IPS DF 6.9 (cell line): Measurements from ENCODE around the gene LRRC37A3.
"Not testable (repeated sequence)": the region's sequence is repeated elsewhere in the genome, so short reads cannot be mapped to it uniquely, and the experiment has no call there.

Experiments
- DNase-seq: peaks from one replicate; pipeline ENCODE4 v3.0.0-alpha.2; 2013; ENCODE audit warnings: low read depth, low spot score
- H3K27ac ChIP-seq: one replicate; pipeline ENCODE4 v1.5.1; 2013; ENCODE audit warnings: low read length, control low read depth
- H3K27me3 ChIP-seq: 2 replicates; pipeline ENCODE4 v1.6.1; 2013; ENCODE audit warnings: mild to moderate bottlenecking, low read length; ENCODE audit not compliant: control insufficient read depth, insufficient read depth
- H3K36me3 ChIP-seq: 2 replicates; pipeline ENCODE4 v1.6.1; 2013; ENCODE audit warnings: low read length; ENCODE audit not compliant: control insufficient read depth, insufficient read depth
- H3K4me1 ChIP-seq: 2 replicates; pipeline ENCODE4 v1.6.1; 2013; ENCODE audit warnings: low read length; ENCODE audit not compliant: control insufficient read depth, insufficient read depth
- H3K4me3 ChIP-seq: 2 replicates; pipeline ENCODE4 v1.5.1; 2013; ENCODE audit warnings: mild to moderate bottlenecking, low read length
- H3K9me3 ChIP-seq: 2 replicates; pipeline ENCODE4 v1.6.1; 2013; ENCODE audit warnings: low read length, inconsistent platforms; ENCODE audit not compliant: control insufficient read depth, insufficient read depth
- WGBS: extraction: QIAGEN DNeasy Blood & Tissue Kit; methylation state at CpG from one replicate; pipeline ENCODE4 v1.1.7; 2013; ENCODE audit warnings: mixed read lengths, missing lambda C conversion rate; ENCODE audit not compliant: insufficient read length, insufficient coverage; 5-methylcytosine and 5-hydroxymethylcytosine counted together

LRRC37A3 gene

GRCh38 chr17:64941045-64941444, 21.8 kb upstream of the LRRC37A3 start:
- Histone ChIP-seq H3K36me3 (no peaks in the 10 kb centered on the region), H3K27ac (no peak overlapping the region)

GRCh38 chr17:64940055-64940454, 20.8 kb upstream of the LRRC37A3 start:
- H3K27ac ChIP-seq, result no peak overlapping the region
- no peaks in the 10 kb centered on the region for H3K27me3 ChIP-seq
- H3K9me3 ChIP-seq, result no peaks in the 10 kb centered on the region
- DNase-seq, result no peak
- no peak overlapping the region for H3K4me3 ChIP-seq
- no CpG with 5 or more reads among the region's 4 CpGs for WGBS
- H3K36me3 ChIP-seq, result no peaks in the 10 kb centered on the region
- no peaks in the 10 kb centered on the region for H3K4me1 ChIP-seq

More at GRCh38 chr17:64941045-64941444, 21.8 kb upstream of the LRRC37A3 start:
- H3K4me1 ChIP-seq, result no peaks in the 10 kb centered on the region
- no CpG with 5 or more reads among the region's 3 CpGs for WGBS
- H3K4me3 ChIP-seq, result no peak overlapping the region
- DNase-seq, result no peak
- no peaks in the 10 kb centered on the region for H3K9me3 ChIP-seq
- H3K27me3 ChIP-seq, result no peaks in the 10 kb centered on the region

- Histone ChIP-seq H3K4me1 (no peaks in the 10 kb centered on the region), H3K4me3 (no peak overlapping the region), H3K36me3 (no peaks in the 10 kb centered on the region), H3K9me3 (no peaks in the 10 kb centered on the region), H3K27me3 (no peaks in the 10 kb centered on the region), H3K27ac (no peak overlapping the region)
- no CpG with 5 or more reads among the region's 11 CpGs for WGBS
- DNase-seq, result no peak
These were observed 19.7 kb upstream of the LRRC37A3 start for GRCh38 chr17:64938925-64939474.

- Histone ChIP-seq H3K9me3 (no peaks in the 10 kb centered on the region), H3K4me3 (no peak overlapping the region), H3K4me1 (no peaks in the 10 kb centered on the region), H3K27me3 (no peaks in the 10 kb centered on the region), H3K36me3 (no peaks in the 10 kb centered on the region), H3K27ac (no peak overlapping the region)
- no peak for DNase-seq
These were observed 19.0 kb upstream of the LRRC37A3 start for GRCh38 chr17:64938290-64938689.

- DNase-seq, result no peak
- Histone ChIP-seq H3K27me3 (no peaks in the 10 kb centered on the region), H3K27ac (no peak overlapping the region), H3K36me3 (no peaks in the 10 kb centered on the region), H3K9me3 (no peaks in the 10 kb centered on the region), H3K4me1 (no peaks in the 10 kb centered on the region), H3K4me3 (no peak overlapping the region)
- no CpG with 5 or more reads among the region's 10 CpGs for WGBS
These were observed 16.8 kb upstream of the LRRC37A3 start for GRCh38 chr17:64936117-64936516.

- DNase-seq, H3K27ac ChIP-seq, H3K27me3 ChIP-seq, H3K4me1 ChIP-seq, H3K4me3 ChIP-seq, H3K9me3 ChIP-seq, H3K36me3 ChIP-seq: not testable (repeated sequence)
- WGBS, result no CpG with 5 or more reads among the region's 6 CpGs
These were observed 15.1 kb upstream of the LRRC37A3 start for GRCh38 chr17:64934284-64934778.

- H3K36me3 ChIP-seq, result not testable (repeated sequence)
These were observed 13.6 kb upstream of the LRRC37A3 start for GRCh38 chr17:64932850-64933249.

GRCh38 chr17:64930374-64930773, 11.1 kb upstream of the LRRC37A3 start:
- not testable (repeated sequence) for H3K27me3 ChIP-seq, H3K27ac ChIP-seq, H3K4me3 ChIP-seq, H3K36me3 ChIP-seq, DNase-seq, H3K9me3 ChIP-seq, H3K4me1 ChIP-seq
- no CpG with 5 or more reads among the region's 7 CpGs for WGBS

More at GRCh38 chr17:64932850-64933249, 13.6 kb upstream of the LRRC37A3 start:
- H3K27ac ChIP-seq, H3K9me3 ChIP-seq, H3K4me1 ChIP-seq, H3K4me3 ChIP-seq, H3K27me3 ChIP-seq, DNase-seq: not testable (repeated sequence)
- WGBS, result no CpG with 5 or more reads among the region's 3 CpGs

GRCh38 chr17:64929419-64930209, 10.3 kb upstream of the LRRC37A3 start:
- H3K4me1 ChIP-seq, H3K36me3 ChIP-seq, H3K27me3 ChIP-seq, H3K4me3 ChIP-seq, H3K9me3 ChIP-seq, H3K27ac ChIP-seq, DNase-seq: not testable (repeated sequence)
- WGBS, result no CpG with 5 or more reads among the region's 6 CpGs

GRCh38 chr17:64928701-64929100, 9.4 kb upstream of the LRRC37A3 start:
- not testable (repeated sequence) for H3K27me3 ChIP-seq, H3K27ac ChIP-seq, H3K9me3 ChIP-seq, H3K4me3 ChIP-seq, H3K4me1 ChIP-seq, H3K36me3 ChIP-seq, DNase-seq
- no CpG with 5 or more reads among the region's 3 CpGs for WGBS

GRCh38 chr17:64927444-64927843, 8.2 kb upstream of the LRRC37A3 start:
- not testable (repeated sequence) for H3K4me1 ChIP-seq, H3K4me3 ChIP-seq, H3K9me3 ChIP-seq, H3K27me3 ChIP-seq, H3K27ac ChIP-seq, H3K36me3 ChIP-seq
- WGBS, result no CpG with 5 or more reads among the region's 2 CpGs
- peak; percentile 37 for DNase-seq
